Right cardiac atrium (tissue), 5 donors: ENCODE results near the gene CRABP2. TPM values are rescaled to one million over a fixed set of nuclear protein-coding genes. Genes with fewer than 3 reads are reported as not detected.

Experiments
- ATAC-seq, 2 donors: fragments of 200-7000 bp; cut with Tn5 transposase; one replicate each; pipeline versions ENCODE4 v1.8.0 to v1.9.1; 2020; ENCODE audit warnings: moderate library complexity in 2 of 2, mild to moderate bottlenecking in 1 of 2
- DNase-seq, 3 donors: peaks; one replicate each; pipeline ENCODE4 v3.0.0-alpha.2; 2020
- H3K27ac ChIP-seq: one replicate; pipeline ENCODE4 v1.5.1; 2013; ENCODE audit warnings: mild to moderate bottlenecking, low read length, control low read depth, moderate library complexity
- H3K27me3 ChIP-seq: one replicate; pipeline ENCODE4 v1.6.1; 2013; ENCODE audit not compliant: control insufficient read depth, insufficient read depth
- H3K4me1 ChIP-seq: one replicate; pipeline ENCODE4 v1.6.1; 2013; ENCODE audit warnings: low read length; ENCODE audit not compliant: control insufficient read depth, insufficient read depth
- H3K4me3 ChIP-seq: one replicate; pipeline ENCODE4 v1.5.1; 2013; ENCODE audit warnings: low read length, control low read depth
- H3K9me3 ChIP-seq: one replicate; pipeline ENCODE4 v1.6.1; 2013; ENCODE audit warnings: low read length; ENCODE audit not compliant: control insufficient read depth
- WGBS: extraction: QIAGEN DNeasy Blood & Tissue Kit; methylation state at CpG from one replicate; pipeline ENCODE4 v1.1.7; 2013; 5-methylcytosine and 5-hydroxymethylcytosine counted together
- intact Hi-C, 4 donors: fragments of 100-400 bp; cut with DNase I; formaldehyde crosslinking; loops; one replicate each; pipeline versions ENCODE4 v1.11.0 to v1.14.0; 2022 to 2023
- polyA plus RNA-seq: library from polyadenylated mRNA; stranded (reverse); fragments of 200-250 nt; gene quantifications from one replicate; pipeline ENCODE4 v1.2.3, GENCODE V29; 2013
- total RNA-seq, 4 donors: library from RNA; stranded (reverse); fragmentation: NEBNext Ultra II Directional; extraction: Animal tissue kit (Norgen Biotek cat#: 25700); gene quantifications; one replicate each; pipeline ENCODE4 v1.2.1, GENCODE V29; 2021
- donor health status: healthy with polysubstance abuse.
- donor health status: DM: no; HTN: yes; CAD: no.
- donor health status: DM: no; HTN: no; CAD: no.
- donor health status: DM: no; HTN: yes; CAD: no; lungs with severe emphysema.
- donor health status: DM: yes; HTN: yes; CAD: no.

The CRABP2 gene
- total and polyA plus RNA-seq, 5 donors = 0.71 to 1.6 (median 0.76) TPM

- no peak overlapping the region for H3K27ac ChIP-seq
- H3K27me3 ChIP-seq = no peaks in the 10 kb centered on the region
- 1% methylated on average over 23 of the region's 23 CpGs for WGBS
- ATAC-seq = peak; percentile 86 to 92
- no peaks in the 10 kb centered on the region for H3K9me3 ChIP-seq
- no peak overlapping the region for H3K4me3 ChIP-seq
- intact Hi-C loops = loop anchor here in 3 of 4 donors (2.0 to 10.0 kb wide), 4 partner anchors 33 to 196 kb away; partner anchors contain the start of genes ISG20L2 (in 1 of the 3) and METTL25B (in 1 of the 3)
- H3K4me1 ChIP-seq = no peaks in the 10 kb centered on the region
- peak; percentile 76 to 91 (median 88) for DNase-seq
Observed at GRCh38 chr1:156689035-156689952, 16.1 kb downstream of the CRABP2 start.

GRCh38 chr1:156684227-156684782 lies 21.1 kb downstream of the CRABP2 start:
- intact Hi-C loops = loop anchor here in 1 of 4 donors (10.0 kb wide), 1 partner anchor 200 kb away; no protein-coding TSS in a partner anchor
- no peak for ATAC-seq
- WGBS = 75% methylated on average over 5 of the region's 5 CpGs
- H3K4me1 ChIP-seq = no peaks in the 10 kb centered on the region
- DNase-seq = peak in 1 of 3 donors; percentile 21
- no peaks in the 10 kb centered on the region for H3K9me3 ChIP-seq
- no peak overlapping the region for H3K27ac ChIP-seq
- no peak overlapping the region for H3K4me3 ChIP-seq
- H3K27me3 ChIP-seq = no peaks in the 10 kb centered on the region

- Histone ChIP-seq H3K27ac (no peak overlapping the region), H3K27me3 (no peaks in the 10 kb centered on the region), H3K4me3 (no peak overlapping the region), H3K4me1 (no peaks in the 10 kb centered on the region), H3K9me3 (no peaks in the 10 kb centered on the region)
- 63% methylated on average over 5 of the region's 5 CpGs for WGBS
- peak in 1 of 3 donors; percentile 24 for DNase-seq
- no peak for ATAC-seq
- intact Hi-C loops = loop anchor here in 1 of 4 donors (10.0 kb wide), 1 partner anchor 202 kb away; no protein-coding TSS in a partner anchor
Observed at GRCh38 chr1:156682166-156682890, 23.1 kb downstream of the CRABP2 start.

- DNase-seq = peak in 1 of 3 donors; percentile 24
- WGBS = 76% methylated on average over 8 of the region's 8 CpGs
- Histone ChIP-seq H3K27ac (no peak overlapping the region), H3K27me3 (no peaks in the 10 kb centered on the region), H3K4me3 (no peak overlapping the region), H3K4me1 (no peaks in the 10 kb centered on the region), H3K9me3 (no peaks in the 10 kb centered on the region)
- ATAC-seq = no peak
- intact Hi-C loops = loop anchor here in 1 of 4 donors (10.0 kb wide), 1 partner anchor 203 kb away; no protein-coding TSS in a partner anchor
Observed at GRCh38 chr1:156681196-156681960, 24.0 kb downstream of the CRABP2 start.

- Histone ChIP-seq H3K27me3 (no peaks in the 10 kb centered on the region), H3K27ac (no peak overlapping the region), H3K4me1 (no peaks in the 10 kb centered on the region), H3K9me3 (no peaks in the 10 kb centered on the region), H3K4me3 (no peak overlapping the region)
- DNase-seq (peak in 1 of 3 donors; percentile 3), ATAC-seq (no peak)
- WGBS = 60% methylated on average over 2 of the region's 2 CpGs
- intact Hi-C loops = loop anchor here in 1 of 4 donors (10.0 kb wide), 1 partner anchor 205 kb away; no protein-coding TSS in a partner anchor
Observed at GRCh38 chr1:156680056-156680455, 25.3 kb downstream of the CRABP2 start.

GRCh38 chr1:156677616-156678596 lies 27.5 kb downstream of the CRABP2 start:
- Histone ChIP-seq H3K4me1 (peaks cover 7% of the 10 kb centered on the region), H3K27me3 (no peaks in the 10 kb centered on the region), H3K4me3 (peak overlapping the region; percentile 66), H3K27ac (peak overlapping the region; percentile 81), H3K9me3 (no peaks in the 10 kb centered on the region)
- WGBS = 1% methylated on average over 22 of the region's 22 CpGs
- DNase-seq (peak; percentile 82 to 89 (median 87)), ATAC-seq (peak; percentile 67 to 75)
- intact Hi-C loops = loop anchor here in 3 of 4 donors (1.0 to 2.0 kb wide), 3 partner anchors 17 to 19 kb away; no protein-coding TSS in a partner anchor

- DNase-seq (peak; percentile 87 to 94 (median 91)), ATAC-seq (peak; percentile 89 to 92)
- intact Hi-C loops = loop anchor here in 1 of 4 donors (2.0 kb wide), 1 partner anchor 16 kb away; no protein-coding TSS in a partner anchor
- peak within 1 kb of the TSS; percentile 84 for H3K27ac ChIP-seq
- under 1% methylated on average over 70 of the region's 70 CpGs for WGBS
- H3K4me3 ChIP-seq = peak within 1 kb of the TSS; percentile 66
- H3K27me3 ChIP-seq = no peaks in the 10 kb centered on the region
- H3K4me1 ChIP-seq = peaks cover 9% of the 10 kb centered on the region
- no peaks in the 10 kb centered on the region for H3K9me3 ChIP-seq
Observed at GRCh38 chr1:156676820-156677615, 28.4 kb downstream of the CRABP2 start, which contains the start of gene NES. Gene NES, minus strand, starts transcription at chr1:156677407. Its CDS starts 143 bp downstream, at chr1:156677264.

- ATAC-seq (peak; percentile 11), DNase-seq (peak in 1 of 3 donors; percentile 64)
- Histone ChIP-seq H3K4me1 (peaks cover 9% of the 10 kb centered on the region), H3K27ac (peak overlapping the region; percentile 84), H3K9me3 (no peaks in the 10 kb centered on the region), H3K4me3 (peak overlapping the region; percentile 66), H3K27me3 (no peaks in the 10 kb centered on the region)
- intact Hi-C loops = loop anchor here in 1 of 4 donors (2.0 kb wide), 1 partner anchor 15 kb away; no protein-coding TSS in a partner anchor
- WGBS = 5% methylated on average over 49 of the region's 49 CpGs
Observed at GRCh38 chr1:156676114-156676819, 29.1 kb downstream of the CRABP2 start.
